SU-DHL-6 (cell line): ENCODE measurements around the gene FEN1.

Experiments used
- CTCF ChIP-seq: fragments of 200-600 bp; sonication (generic); IDR thresholded peaks from one replicate; pipeline ENCODE4 v1.5.1; 2017; ENCODE audit warnings: antibody characterized with exemption, mild to moderate bottlenecking, low read length, moderate library complexity; ENCODE audit not compliant: insufficient read depth, poor library complexity, severe bottlenecking
- EZH2phosphoT487 ChIP-seq: fragments of 200-600 bp; sonication (generic), shearing (Covaris generic); conservative IDR thresholded peaks from 2 replicates; pipeline ENCODE4 v1.6.1; 2018; ENCODE audit warnings: mild to moderate bottlenecking, antibody characterized with exemption, low read length, moderate library complexity, mixed read lengths

DNA sequence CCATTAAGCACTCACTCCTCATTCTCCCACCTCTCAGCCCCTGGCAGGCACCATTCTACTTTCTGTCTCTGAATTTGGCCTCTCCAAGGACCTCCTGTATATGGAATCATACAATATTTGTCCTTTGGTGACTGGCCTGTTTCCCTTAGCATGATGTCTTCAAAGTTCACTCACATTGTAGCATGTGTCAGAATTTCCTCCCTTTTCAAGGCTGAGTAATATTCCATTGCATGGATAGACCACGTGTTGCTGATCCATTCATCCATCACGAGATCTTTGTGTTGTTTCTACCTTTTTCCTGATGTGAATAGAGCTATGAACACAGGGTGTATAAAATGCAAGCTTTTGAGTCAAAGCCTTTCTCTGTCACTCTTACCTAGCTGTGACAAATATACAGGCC lies 47.0 kb downstream of the FEN1 start:
- TF ChIP-seq CTCF, result no peak
- no peak for TF ChIP-seq EZH2phosphoT487
